ENCODE results near the gene NIFK.

- TF ChIP-seq CTCF (IDR thresholded peaks at IDR 0.05; ENCODE audit: borderline replicate concordance, extremely low read depth, low read length, poor library complexity, severe bottlenecking) (no peak), EZH2 (IDR thresholded peaks at IDR 0.05; ENCODE audit: borderline replicate concordance, low read depth, low read length, severe bottlenecking) (no peak)
These were observed 37.0 kb downstream of the NIFK start for GRCh38 chr2:121699421-121700333.
